Measurements from ENCODE around the gene MACROD2.

The MACROD2 gene

GRCh38 chr20:15245896-15246295 lies 1250.6 kb downstream of the MACROD2 start:
- DNase-seq (ENCODE audit: insufficient read length, low spot score) (no peak), FAIRE-seq (no peak)
- no peak for TF ChIP-seq CTCF (IDR thresholded peaks at IDR 0.05; ENCODE audit: insufficient read depth, missing control alignments)

- FAIRE-seq: no peak
- DNase-seq (ENCODE audit: insufficient read length, low spot score): no peak
- no peak for TF ChIP-seq CTCF (IDR thresholded peaks at IDR 0.05; ENCODE audit: insufficient read depth, missing control alignments)
Measured at GRCh38 chr20:15248618-15249395, 1253.5 kb downstream of the MACROD2 start.

- FAIRE-seq (no peak), DNase-seq (ENCODE audit: insufficient read length, low spot score) (no peak)
- no peak for TF ChIP-seq CTCF (IDR thresholded peaks at IDR 0.05; ENCODE audit: insufficient read depth, missing control alignments)
Measured at GRCh38 chr20:15251171-15251570, 1255.9 kb downstream of the MACROD2 start.

- no peak for FAIRE-seq
- no peak for TF ChIP-seq CTCF (IDR thresholded peaks at IDR 0.05; ENCODE audit: insufficient read depth, missing control alignments)
- DNase-seq (ENCODE audit: insufficient read length, low spot score): no peak
Measured at GRCh38 chr20:15252304-15252703, 1257.0 kb downstream of the MACROD2 start.

GRCh38 chr20:15253431-15253830 lies 1258.1 kb downstream of the MACROD2 start:
- TF ChIP-seq CTCF (IDR thresholded peaks at IDR 0.05; ENCODE audit: insufficient read depth, missing control alignments): no peak
- DNase-seq (ENCODE audit: insufficient read length, low spot score) (no peak), FAIRE-seq (no peak)

- FAIRE-seq (no peak), DNase-seq (ENCODE audit: insufficient read length, low spot score) (no peak)
- TF ChIP-seq CTCF (IDR thresholded peaks at IDR 0.05; ENCODE audit: insufficient read depth, missing control alignments): no peak
Measured at GRCh38 chr20:15256676-15257568, 1261.6 kb downstream of the MACROD2 start.

GRCh38 chr20:15257569-15257870 lies 1262.2 kb downstream of the MACROD2 start:
- FAIRE-seq (no peak), DNase-seq (ENCODE audit: insufficient read length, low spot score) (no peak)
- TF ChIP-seq CTCF (IDR thresholded peaks at IDR 0.05; ENCODE audit: insufficient read depth, missing control alignments): no peak

All from D721Med (cell line).